Ishikawa (cell line): ENCODE results near the gene CMTM8.

ENCODE experiments used
- CEBPB ChIP-seq: IDR thresholded peaks from 2 replicates; pipeline ENCODE4 v1.6.1; 2012
- CREB1 ChIP-seq: IDR thresholded peaks from 2 replicates; pipeline ENCODE4 v1.6.1; 2012; ENCODE audit warnings: low read depth
- EGR1 ChIP-seq: IDR thresholded peaks from 2 replicates; pipeline ENCODE4 v1.6.1; 2012
- EP300 ChIP-seq: IDR thresholded peaks from 2 replicates; pipeline ENCODE4 v1.6.1; 2012; ENCODE audit warnings: borderline replicate concordance
- FOXM1 ChIP-seq: IDR thresholded peaks from 2 replicates; pipeline ENCODE4 v1.6.1; 2012; ENCODE audit warnings: low read depth, borderline replicate concordance
- NFIC ChIP-seq: IDR thresholded peaks from 2 replicates; pipeline ENCODE4 v1.6.1; 2012
- RAD21 ChIP-seq: IDR thresholded peaks from 2 replicates; pipeline ENCODE4 v1.6.1; 2012; ENCODE audit warnings: low read depth
- TAF1 ChIP-seq: IDR thresholded peaks from 2 replicates; pipeline ENCODE4 v1.6.1; 2012; ENCODE audit warnings: low read depth, mild to moderate bottlenecking
- TCF12 ChIP-seq: IDR thresholded peaks from 2 replicates; pipeline ENCODE4 v1.6.1; 2012; ENCODE audit warnings: low read depth
- TEAD4 ChIP-seq: IDR thresholded peaks from 2 replicates; pipeline ENCODE4 v1.6.1; 2012
- YY1 ChIP-seq: IDR thresholded peaks from 2 replicates; pipeline ENCODE4 v1.6.1; 2012; ENCODE audit warnings: low read depth
- ZBTB7A ChIP-seq: IDR thresholded peaks from 2 replicates; pipeline ENCODE4 v1.6.1; 2012; ENCODE audit warnings: low read depth
- TF ChIP-seq, protein P1 (sequence below): IDR thresholded peaks from 2 replicates; pipeline ENCODE4 v1.6.1; 2012
- TF ChIP-seq, protein P2 (sequence below): IDR thresholded peaks from 2 replicates; pipeline ENCODE4 v1.6.1; 2012
- TF ChIP-seq, protein P3 (sequence below): IDR thresholded peaks from 2 replicates; pipeline ENCODE4 v1.6.1; 2012; ENCODE audit warnings: low read depth, mild to moderate bottlenecking

Gene CMTM8

DNA sequence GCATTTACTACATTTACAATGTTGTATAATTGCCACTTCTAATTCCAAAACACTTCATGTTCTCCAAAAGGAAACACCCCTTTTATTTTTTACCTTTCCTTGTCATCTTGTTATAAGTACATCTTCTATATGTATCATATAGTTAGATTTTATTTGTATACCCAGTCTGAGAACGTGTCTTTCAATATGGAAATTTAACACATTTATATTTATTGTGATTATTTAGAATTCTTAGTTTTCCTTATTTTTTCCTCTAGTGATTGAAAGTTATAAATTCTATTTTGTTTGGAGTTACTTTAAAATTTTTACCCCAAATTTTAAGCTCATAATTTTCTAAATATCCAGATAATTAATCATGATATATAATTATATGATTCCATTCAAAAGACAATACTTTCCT lies 15.8 kb downstream of the CMTM8 start:
- TF ChIP-seq TAF1 (no peak), CEBPB (no peak), CREB1 (no peak), EP300 (no peak), YY1 (no peak), TCF12 (no peak), NFIC (no peak), ZBTB7A (no peak), EGR1 (no peak), RAD21 (no peak), TEAD4 (no peak), FOXM1 (no peak)
- TF ChIP-seq, protein P1, sequence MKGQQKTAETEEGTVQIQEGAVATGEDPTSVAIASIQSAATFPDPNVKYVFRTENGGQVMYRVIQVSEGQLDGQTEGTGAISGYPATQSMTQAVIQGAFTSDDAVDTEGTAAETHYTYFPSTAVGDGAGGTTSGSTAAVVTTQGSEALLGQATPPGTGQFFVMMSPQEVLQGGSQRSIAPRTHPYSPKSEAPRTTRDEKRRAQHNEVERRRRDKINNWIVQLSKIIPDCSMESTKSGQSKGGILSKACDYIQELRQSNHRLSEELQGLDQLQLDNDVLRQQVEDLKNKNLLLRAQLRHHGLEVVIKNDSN: no peak
- TF ChIP-seq, protein P2, sequence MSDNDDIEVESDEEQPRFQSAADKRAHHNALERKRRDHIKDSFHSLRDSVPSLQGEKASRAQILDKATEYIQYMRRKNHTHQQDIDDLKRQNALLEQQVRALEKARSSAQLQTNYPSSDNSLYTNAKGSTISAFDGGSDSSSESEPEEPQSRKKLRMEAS: no peak
- TF ChIP-seq, protein P3, sequence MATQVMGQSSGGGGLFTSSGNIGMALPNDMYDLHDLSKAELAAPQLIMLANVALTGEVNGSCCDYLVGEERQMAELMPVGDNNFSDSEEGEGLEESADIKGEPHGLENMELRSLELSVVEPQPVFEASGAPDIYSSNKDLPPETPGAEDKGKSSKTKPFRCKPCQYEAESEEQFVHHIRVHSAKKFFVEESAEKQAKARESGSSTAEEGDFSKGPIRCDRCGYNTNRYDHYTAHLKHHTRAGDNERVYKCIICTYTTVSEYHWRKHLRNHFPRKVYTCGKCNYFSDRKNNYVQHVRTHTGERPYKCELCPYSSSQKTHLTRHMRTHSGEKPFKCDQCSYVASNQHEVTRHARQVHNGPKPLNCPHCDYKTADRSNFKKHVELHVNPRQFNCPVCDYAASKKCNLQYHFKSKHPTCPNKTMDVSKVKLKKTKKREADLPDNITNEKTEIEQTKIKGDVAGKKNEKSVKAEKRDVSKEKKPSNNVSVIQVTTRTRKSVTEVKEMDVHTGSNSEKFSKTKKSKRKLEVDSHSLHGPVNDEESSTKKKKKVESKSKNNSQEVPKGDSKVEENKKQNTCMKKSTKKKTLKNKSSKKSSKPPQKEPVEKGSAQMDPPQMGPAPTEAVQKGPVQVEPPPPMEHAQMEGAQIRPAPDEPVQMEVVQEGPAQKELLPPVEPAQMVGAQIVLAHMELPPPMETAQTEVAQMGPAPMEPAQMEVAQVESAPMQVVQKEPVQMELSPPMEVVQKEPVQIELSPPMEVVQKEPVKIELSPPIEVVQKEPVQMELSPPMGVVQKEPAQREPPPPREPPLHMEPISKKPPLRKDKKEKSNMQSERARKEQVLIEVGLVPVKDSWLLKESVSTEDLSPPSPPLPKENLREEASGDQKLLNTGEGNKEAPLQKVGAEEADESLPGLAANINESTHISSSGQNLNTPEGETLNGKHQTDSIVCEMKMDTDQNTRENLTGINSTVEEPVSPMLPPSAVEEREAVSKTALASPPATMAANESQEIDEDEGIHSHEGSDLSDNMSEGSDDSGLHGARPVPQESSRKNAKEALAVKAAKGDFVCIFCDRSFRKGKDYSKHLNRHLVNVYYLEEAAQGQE: no peak

DNA sequence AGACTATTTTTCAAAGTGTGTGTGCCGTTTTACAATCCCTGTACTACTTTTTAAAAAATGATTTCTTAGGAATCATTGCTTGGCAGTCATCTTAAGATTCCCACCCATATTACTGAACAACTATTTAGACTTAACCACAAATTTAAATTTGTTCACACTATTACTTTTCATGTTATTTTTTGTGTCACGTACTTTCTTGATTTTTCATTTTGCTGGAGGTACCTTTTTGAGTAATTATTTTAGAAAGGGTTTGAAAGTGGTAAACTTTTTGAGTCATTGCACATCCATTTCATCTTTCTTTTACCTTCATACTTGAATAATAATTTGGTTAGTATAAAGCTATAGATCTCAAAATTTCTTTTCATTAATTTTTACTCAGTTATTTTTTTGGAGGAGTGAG lies 16.9 kb downstream of the CMTM8 start:
- no peak for TF ChIP-seq EGR1

DNA sequence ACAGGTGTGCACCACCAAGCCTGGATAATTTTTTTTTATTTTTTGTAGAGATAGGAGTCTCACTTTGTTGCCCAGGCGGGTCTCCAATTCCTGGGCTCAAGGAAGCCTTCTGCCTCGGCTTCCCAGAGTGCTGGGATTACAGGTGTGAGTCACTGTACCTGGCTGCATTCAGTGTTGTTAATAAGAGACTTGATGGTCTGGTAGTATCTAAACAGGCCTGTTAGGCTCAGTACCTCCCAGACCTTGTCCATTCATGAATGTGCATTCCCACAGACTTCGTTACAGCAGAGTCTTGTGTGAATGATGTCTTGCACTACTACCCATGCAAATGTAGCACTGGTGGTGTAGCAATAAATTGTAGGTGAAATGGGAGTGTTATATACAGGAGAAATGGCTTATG lies 17.7 kb downstream of the CMTM8 start:
- TF ChIP-seq, protein P2: no peak
- TF ChIP-seq TAF1 (no peak), EGR1 (no peak), CREB1 (no peak), TEAD4 (no peak), YY1 (no peak), EP300 (no peak), TCF12 (no peak), RAD21 (no peak), ZBTB7A (no peak), NFIC (no peak), FOXM1 (no peak)
- TF ChIP-seq, protein P1: no peak
- TF ChIP-seq, protein P3: no peak

DNA sequence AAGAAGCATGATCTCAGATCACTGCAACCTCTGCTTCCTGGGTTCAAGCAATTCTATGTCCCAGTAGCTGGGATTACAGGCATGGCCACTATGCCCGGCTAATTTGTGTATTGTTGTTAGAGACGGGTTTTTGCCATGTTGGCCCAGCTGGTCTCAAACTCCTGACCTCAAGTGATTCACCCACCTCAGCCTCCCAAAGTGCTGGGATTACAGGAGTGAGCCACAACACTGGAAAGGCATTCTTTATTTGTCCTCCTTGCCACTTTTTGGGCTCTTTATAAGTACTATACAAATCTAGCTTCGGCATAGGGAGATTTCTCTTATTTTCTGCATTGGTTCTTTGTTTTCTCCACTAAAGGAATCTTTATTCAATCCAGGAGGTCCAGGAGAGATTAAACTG lies 18.6 kb downstream of the CMTM8 start:
- TF ChIP-seq YY1: no peak
- TF ChIP-seq RAD21: no peak
- no peak for TF ChIP-seq CEBPB
- no peak for TF ChIP-seq TCF12
- TF ChIP-seq, protein P2: no peak
- TF ChIP-seq EP300: no peak
- no peak for TF ChIP-seq NFIC
- TF ChIP-seq TEAD4: no peak
- TF ChIP-seq, protein P3: no peak
- no peak for TF ChIP-seq EGR1
- no peak for TF ChIP-seq FOXM1
- TF ChIP-seq ZBTB7A: no peak
- no peak for TF ChIP-seq CREB1
- TF ChIP-seq, protein P1: no peak
- TF ChIP-seq TAF1: no peak
